HAP-1 (cell line): ENCODE data around the gene ZDHHC24.
"Not testable (repeated sequence)": the region's sequence is repeated elsewhere in the genome, so short reads cannot be mapped to it uniquely, and the experiment has no call there.

Experiments
- DNase-seq, 2 experiments: peaks; one replicate each; pipeline ENCODE4 v3.0.0-alpha.2; 2016 to 2020; ENCODE audit warnings: low spot score in 2 of 2
- H3K27me3 ChIP-seq: fragments of 250-450 bp; sonication (Bioruptor Pico); 2 replicates; pipeline ENCODE4 v1.5.1; 2020; ENCODE audit warnings: low read depth, mild to moderate bottlenecking, moderate library complexity
- H3K36me3 ChIP-seq: fragments of 250-450 bp; sonication (Bioruptor Pico); replicated peaks from 2 replicates; pipeline ENCODE4 v1.5.1; 2020; ENCODE audit warnings: mild to moderate bottlenecking
- H3K4me1 ChIP-seq: fragments of 250-450 bp; sonication (Bioruptor Pico); 2 replicates; pipeline ENCODE4 v1.5.1; 2020; ENCODE audit warnings: mild to moderate bottlenecking
- H3K4me3 ChIP-seq: fragments of 250-450 bp; sonication (Bioruptor Pico); 2 replicates; pipeline ENCODE4 v1.5.1; 2020; ENCODE audit warnings: mild to moderate bottlenecking, moderate library complexity
- H3K9me3 ChIP-seq: fragments of 250-450 bp; sonication (Bioruptor Pico); 2 replicates; pipeline ENCODE4 v1.5.1; 2020; ENCODE audit warnings: mild to moderate bottlenecking, moderate library complexity
- in situ Hi-C: fragments of 300-500 bp; cut with MboI; formaldehyde crosslinking; loops from 3 replicates; pipeline ENCODE4 v1.14.3; 2020; ENCODE audit warnings: low sequenced_read_pairs, inconsistent platforms, mixed read lengths

Gene ZDHHC24

GRCh38 chr11:66546966-66547661, 1.3 kb upstream of the ZDHHC24 start:
- in situ Hi-C loops, result no loop called here
- Histone ChIP-seq H3K9me3 (no peaks in the 10 kb centered on the region), H3K4me1 (peaks cover 12% of the 10 kb centered on the region), H3K4me3 (no peak overlapping the region), H3K36me3 (peaks cover 12% of the 10 kb centered on the region), H3K27me3 (no peaks in the 10 kb centered on the region)
- DNase-seq, result no peak

- no peak for DNase-seq
- peaks cover 12% of the 10 kb centered on the region for H3K36me3 ChIP-seq
Measured at GRCh38 chr11:66546368-66546965, 619 bp upstream of the ZDHHC24 start, which contains the start of gene ACTN3. Gene ACTN3 (plus strand): TSS chr11:66546903. CDS start chr11:66546938, 35 bp downstream.

GRCh38 chr11:66544952-66545351, 896 bp downstream of the ZDHHC24 start:
- DNase-seq, in situ Hi-C loops: not testable (repeated sequence)

More at GRCh38 chr11:66546368-66546965, 619 bp upstream of the ZDHHC24 start, which contains the start of gene ACTN3:
- no peaks in the 10 kb centered on the region for H3K27me3 ChIP-seq
- H3K4me1 ChIP-seq, result peaks cover 12% of the 10 kb centered on the region
- no peaks in the 10 kb centered on the region for H3K9me3 ChIP-seq
- peak within 1 kb of the TSS; percentile 63 for H3K4me3 ChIP-seq
- in situ Hi-C loops, result no loop called here

GRCh38 chr11:66543263-66544107, 2.4 kb downstream of the ZDHHC24 start:
- in situ Hi-C loops, result no loop called here
- H3K4me3 ChIP-seq, result peak overlapping the region; percentile 16

More at GRCh38 chr11:66544952-66545351, 896 bp downstream of the ZDHHC24 start:
- Histone ChIP-seq H3K4me3 (peak overlapping the region; percentile 63), H3K4me1 (peaks cover 12% of the 10 kb centered on the region), H3K36me3 (peaks cover 12% of the 10 kb centered on the region)
- H3K27me3 ChIP-seq, H3K9me3 ChIP-seq: not testable (repeated sequence)

GRCh38 chr11:66542362-66542761, 3.5 kb downstream of the ZDHHC24 start:
- H3K9me3 ChIP-seq, result no peaks in the 10 kb centered on the region
- H3K27me3 ChIP-seq, result no peaks in the 10 kb centered on the region
- no peak overlapping the region for H3K4me3 ChIP-seq
- in situ Hi-C loops, result no loop called here
- peaks cover 16% of the 10 kb centered on the region for H3K36me3 ChIP-seq
- H3K4me1 ChIP-seq, result peaks cover 12% of the 10 kb centered on the region
- no peak for DNase-seq

More at GRCh38 chr11:66543263-66544107, 2.4 kb downstream of the ZDHHC24 start:
- peak; percentile 68 to 86 for DNase-seq
- H3K4me1 ChIP-seq, result peaks cover 12% of the 10 kb centered on the region
- H3K36me3 ChIP-seq, result peaks cover 16% of the 10 kb centered on the region
- H3K9me3 ChIP-seq, result no peaks in the 10 kb centered on the region
- no peaks in the 10 kb centered on the region for H3K27me3 ChIP-seq

- in situ Hi-C loops, result no loop called here
- Histone ChIP-seq H3K27me3 (no peaks in the 10 kb centered on the region), H3K4me3 (no peak overlapping the region), H3K4me1 (peaks cover 12% of the 10 kb centered on the region), H3K9me3 (no peaks in the 10 kb centered on the region), H3K36me3 (peaks cover 16% of the 10 kb centered on the region)
- DNase-seq, result no peak
Measured at GRCh38 chr11:66541892-66542291, 4.0 kb downstream of the ZDHHC24 start.

GRCh38 chr11:66540598-66540997, 5.2 kb downstream of the ZDHHC24 start:
- in situ Hi-C loops, H3K4me3 ChIP-seq, H3K27me3 ChIP-seq, DNase-seq, H3K9me3 ChIP-seq: not testable (repeated sequence)
- peaks cover 16% of the 10 kb centered on the region for H3K36me3 ChIP-seq
- H3K4me1 ChIP-seq, result peaks cover 12% of the 10 kb centered on the region

- in situ Hi-C loops, result no loop called here
- peaks cover 16% of the 10 kb centered on the region for H3K36me3 ChIP-seq
- no peak for DNase-seq
Measured at GRCh38 chr11:66539870-66540213, 6.0 kb downstream of the ZDHHC24 start.

GRCh38 chr11:66539170-66539869, 6.5 kb downstream of the ZDHHC24 start:
- no peak for DNase-seq
- in situ Hi-C loops, result no loop called here
- H3K9me3 ChIP-seq, result no peaks in the 10 kb centered on the region
- H3K27me3 ChIP-seq, result no peaks in the 10 kb centered on the region
- peaks cover 16% of the 10 kb centered on the region for H3K36me3 ChIP-seq
- H3K4me3 ChIP-seq, result no peak overlapping the region
- H3K4me1 ChIP-seq, result peaks cover 6% of the 10 kb centered on the region

More at GRCh38 chr11:66539870-66540213, 6.0 kb downstream of the ZDHHC24 start:
- peaks cover 12% of the 10 kb centered on the region for H3K4me1 ChIP-seq
- H3K27me3 ChIP-seq, result no peaks in the 10 kb centered on the region
- H3K4me3 ChIP-seq, result no peak overlapping the region
- no peaks in the 10 kb centered on the region for H3K9me3 ChIP-seq

GRCh38 chr11:66532784-66533183, 13.1 kb downstream of the ZDHHC24 start:
- Histone ChIP-seq H3K36me3 (peaks cover 5% of the 10 kb centered on the region; the same call in 1 of the 2 replicates), H3K27me3 (no peaks in the 10 kb centered on the region), H3K4me1 (no peaks in the 10 kb centered on the region), H3K9me3 (no peaks in the 10 kb centered on the region), H3K4me3 (no peak overlapping the region)
- no peak for DNase-seq
- in situ Hi-C loops, result no loop called here

- Histone ChIP-seq H3K27me3 (no peaks in the 10 kb centered on the region), H3K36me3 (peaks cover 5% of the 10 kb centered on the region; the same call in 1 of the 2 replicates), H3K4me3 (no peak overlapping the region), H3K4me1 (no peaks in the 10 kb centered on the region), H3K9me3 (no peaks in the 10 kb centered on the region)
- in situ Hi-C loops, result no loop called here
- no peak for DNase-seq
Measured at GRCh38 chr11:66531841-66532240, 14.0 kb downstream of the ZDHHC24 start.

- peaks cover 5% of the 10 kb centered on the region; the same call in 1 of the 2 replicates for H3K36me3 ChIP-seq
- H3K4me3 ChIP-seq, result no peak overlapping the region
- no peaks in the 10 kb centered on the region for H3K9me3 ChIP-seq
- in situ Hi-C loops, result no loop called here
- H3K27me3 ChIP-seq, result no peaks in the 10 kb centered on the region
- DNase-seq, result no peak
- no peaks in the 10 kb centered on the region for H3K4me1 ChIP-seq
Measured at GRCh38 chr11:66530927-66531709, 14.7 kb downstream of the ZDHHC24 start.
